Esophagus muscularis mucosa (tissue), 3 donors: Measurements from ENCODE around the gene TIGD7.

Experiments
- CTCF ChIP-seq, 3 experiments: fragments of 200-600 bp in 2 of 3; fragments of 450-650 bp in 1 of 3; sonication (generic) in 2 of 3; IDR thresholded peaks; one replicate each; pipeline ENCODE4 v1.5.1; 2017 to 2019; ENCODE audit warnings: antibody characterized with exemption in 3 of 3, mild to moderate bottlenecking in 2 of 3, moderate library complexity in 1 of 3
- POLR2A ChIP-seq: fragments of 450-650 bp; IDR thresholded peaks from one replicate; pipeline ENCODE4 v1.6.1; 2017; ENCODE audit warnings: antibody characterized with exemption, moderate library complexity, mild to moderate bottlenecking, low read depth
- POLR2AphosphoS5 ChIP-seq, 2 donors: sonication (generic); formaldehyde crosslinking; IDR thresholded peaks; one replicate each; pipeline ENCODE4 v1.6.1; 2017; ENCODE audit warnings: antibody characterized with exemption in 2 of 2

GRCh38 chr16:3317315-3317999 is 12.2 kb upstream of the TIGD7 start:
- TF ChIP-seq CTCF (IDR thresholded peaks at IDR 0.05) (no peak), POLR2A (no peak), POLR2AphosphoS5 (IDR thresholded peaks at IDR 0.05) (no peak)
